Tibial nerve (tissue), 3 donors: ENCODE results near the gene RNF166.

ENCODE experiments used
- CTCF ChIP-seq, 5 experiments: fragments of 200-600 bp in 3 of 5; fragments of 450-650 bp in 2 of 5; sonication (generic) in 3 of 5; IDR thresholded peaks; one replicate each; pipeline ENCODE4 v1.5.1; 2016 to 2019; ENCODE audit warnings: antibody characterized with exemption in 5 of 5, mild to moderate bottlenecking in 3 of 5, moderate library complexity in 2 of 5
- POLR2A ChIP-seq, 2 donors: fragments of 450-650 bp; IDR thresholded peaks; one replicate each; pipeline ENCODE4 v1.6.1; 2017; ENCODE audit warnings: antibody characterized with exemption in 2 of 2, mild to moderate bottlenecking in 2 of 2, moderate library complexity in 2 of 2

DNA sequence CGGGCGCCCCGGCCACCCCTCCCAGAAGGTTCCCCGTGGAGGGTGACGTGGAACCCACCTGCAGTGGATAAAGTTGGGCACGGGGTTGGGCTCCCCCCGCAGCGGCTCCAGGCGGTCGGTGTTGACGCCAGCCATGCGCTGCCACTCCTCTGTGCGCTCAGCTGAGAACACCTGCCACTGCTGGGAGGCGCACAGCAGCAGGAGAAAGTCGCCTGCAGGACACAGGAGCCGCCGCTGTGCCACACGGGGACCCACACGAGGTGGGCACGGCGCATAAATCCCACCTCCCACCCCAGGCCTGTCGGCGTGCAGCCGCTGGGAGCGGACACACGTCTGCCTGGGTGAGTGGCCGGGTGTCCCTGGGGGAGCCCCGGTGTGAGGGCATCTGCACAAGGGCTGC, 20.8 kb upstream of the RNF166 start:
- TF ChIP-seq POLR2A (IDR thresholded peaks at IDR 0.05) (no peak), CTCF (IDR thresholded peaks at IDR 0.05) (no peak)
